ENCODE results near the gene TBC1D22A. TPM values are rescaled to one million over a fixed set of nuclear protein-coding genes. Genes with fewer than 3 reads are reported as not detected.

Gene TBC1D22A
- polyA plus RNA-seq, 2 donors, result 15.1 to 17.4 TPM

DNA sequence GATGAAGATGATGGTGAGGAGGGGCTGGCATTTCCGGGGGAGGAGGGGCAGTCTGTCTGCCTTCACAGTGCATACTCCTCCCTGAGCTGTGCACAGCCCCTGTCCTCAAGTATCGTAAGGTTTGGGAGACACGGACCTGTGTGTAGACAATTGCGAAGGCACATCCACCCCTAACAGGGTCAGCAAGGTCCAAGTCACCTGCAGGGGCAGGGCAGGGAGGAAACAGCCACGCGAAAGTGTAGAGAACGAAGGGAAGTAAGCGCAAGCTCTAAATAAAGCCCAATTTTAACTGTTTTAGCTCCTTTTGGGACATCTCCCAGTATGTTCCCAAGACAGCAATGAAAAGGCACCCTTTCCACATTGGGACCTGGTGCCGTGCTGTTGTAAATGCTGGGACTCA lies 448.2 kb downstream of the TBC1D22A start:
- H3K27ac ChIP-seq (ENCODE audit: low read depth in 2 of 2, low read length in 1 of 2), result no peak overlapping the region
- H3K36me3 ChIP-seq (ENCODE audit: control insufficient read depth in 2 of 2, insufficient read depth in 2 of 2, low read length in 1 of 2), result no peaks in the 10 kb centered on the region
- 84% methylated on average over 9 of the region's 9 CpGs for WGBS, 2 donors
- no peaks in the 10 kb centered on the region for H3K27me3 ChIP-seq (ENCODE audit: control insufficient read depth in 1 of 2, insufficient read depth in 2 of 2, low read length in 2 of 2)
- no peaks in the 10 kb centered on the region for H3K4me1 ChIP-seq (ENCODE audit: control insufficient read depth in 2 of 2, insufficient read depth in 2 of 2, low read length in 1 of 2)
- no peak overlapping the region for H3K4me3 ChIP-seq (ENCODE audit: low read depth in 1 of 2, low read length in 2 of 2)
- H3K9me3 ChIP-seq (ENCODE audit: control insufficient read depth in 2 of 2, insufficient read depth in 1 of 2, low read depth in 1 of 2, low read length in 1 of 2), result peaks cover 0 to 3% of the 10 kb centered on the region in 2 donors

DNA sequence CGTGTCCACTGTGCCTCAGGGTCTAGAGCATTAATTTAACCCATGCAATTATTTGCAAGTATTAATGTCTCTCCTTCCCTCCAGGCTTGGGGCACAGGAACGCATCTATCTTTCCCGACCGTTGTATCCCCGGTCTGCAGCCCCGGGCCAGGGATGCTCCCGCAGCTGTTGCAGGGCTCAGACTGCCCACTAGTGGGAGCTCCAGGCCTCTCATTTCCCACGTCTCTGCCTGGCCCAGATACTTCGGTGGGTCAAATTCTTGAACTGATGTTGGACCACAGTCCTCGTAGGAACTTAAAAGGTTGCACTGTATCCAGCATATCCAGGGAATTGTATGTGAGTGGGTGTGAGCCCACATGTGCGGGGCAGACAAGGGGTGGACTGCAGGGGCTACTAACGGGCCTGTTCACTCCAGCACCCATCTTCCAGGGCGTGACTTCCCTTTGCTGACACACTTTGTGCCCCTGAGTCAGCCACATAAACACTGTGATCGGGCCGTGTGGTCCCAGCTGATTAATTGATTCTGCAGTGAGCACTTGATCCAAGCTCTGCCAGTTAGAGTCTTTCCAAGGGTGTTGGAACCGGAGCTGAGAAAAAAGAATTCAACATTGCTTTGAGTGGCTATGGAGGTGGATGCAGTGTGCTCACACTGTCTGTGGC lies 451.3 kb downstream of the TBC1D22A start:
- H3K9me3 ChIP-seq (ENCODE audit: control insufficient read depth in 2 of 2, insufficient read depth in 1 of 2, low read depth in 1 of 2, low read length in 1 of 2), result no peaks in the 10 kb centered on the region
- no peaks in the 10 kb centered on the region for H3K36me3 ChIP-seq (ENCODE audit: control insufficient read depth in 2 of 2, insufficient read depth in 2 of 2, low read length in 1 of 2)
- H3K27me3 ChIP-seq (ENCODE audit: control insufficient read depth in 1 of 2, insufficient read depth in 2 of 2, low read length in 2 of 2), result no peaks in the 10 kb centered on the region
- H3K4me1 ChIP-seq (ENCODE audit: control insufficient read depth in 2 of 2, insufficient read depth in 2 of 2, low read length in 1 of 2), result no peaks in the 10 kb centered on the region
- 56 to 63% methylated on average over 16 of the region's 16 CpGs for WGBS, 2 donors
- no peak overlapping the region for H3K4me3 ChIP-seq (ENCODE audit: low read depth in 1 of 2, low read length in 2 of 2)
- no peak overlapping the region for H3K27ac ChIP-seq (ENCODE audit: low read depth in 2 of 2, low read length in 1 of 2)

DNA sequence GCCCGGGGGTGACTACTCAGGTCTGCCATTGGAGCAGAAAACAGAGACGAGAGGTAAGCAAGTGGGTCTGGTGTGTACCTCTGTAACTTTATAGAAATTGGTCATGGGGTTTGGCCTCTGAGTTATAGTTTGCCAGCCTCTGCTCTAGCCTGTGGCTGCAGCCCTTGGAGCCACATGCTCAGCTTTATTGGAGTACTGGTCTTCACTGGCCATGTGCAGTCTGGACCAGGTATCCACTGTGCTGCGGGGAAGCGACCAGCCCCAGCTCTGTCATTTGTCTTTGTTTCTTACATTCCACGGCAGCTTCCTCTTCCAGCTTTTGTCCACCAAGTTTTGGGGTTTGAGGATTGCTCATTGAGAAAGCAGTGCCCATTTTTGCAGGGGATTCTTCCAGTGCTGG lies 453.4 kb downstream of the TBC1D22A start:
- H3K27me3 ChIP-seq (ENCODE audit: control insufficient read depth in 1 of 2, insufficient read depth in 2 of 2, low read length in 2 of 2), result no peaks in the 10 kb centered on the region
- H3K4me1 ChIP-seq (ENCODE audit: control insufficient read depth in 2 of 2, insufficient read depth in 2 of 2, low read length in 1 of 2), result no peaks in the 10 kb centered on the region
- WGBS, 2 donors, result 70 to 84% methylated on average over 5 of the region's 5 CpGs
- no peaks in the 10 kb centered on the region for H3K36me3 ChIP-seq (ENCODE audit: control insufficient read depth in 2 of 2, insufficient read depth in 2 of 2, low read length in 1 of 2)
- no peaks in the 10 kb centered on the region for H3K9me3 ChIP-seq (ENCODE audit: control insufficient read depth in 2 of 2, insufficient read depth in 1 of 2, low read depth in 1 of 2, low read length in 1 of 2)
- no peak overlapping the region for H3K4me3 ChIP-seq (ENCODE audit: low read depth in 1 of 2, low read length in 2 of 2)
- H3K27ac ChIP-seq (ENCODE audit: low read depth in 2 of 2, low read length in 1 of 2), result no peak overlapping the region

DNA sequence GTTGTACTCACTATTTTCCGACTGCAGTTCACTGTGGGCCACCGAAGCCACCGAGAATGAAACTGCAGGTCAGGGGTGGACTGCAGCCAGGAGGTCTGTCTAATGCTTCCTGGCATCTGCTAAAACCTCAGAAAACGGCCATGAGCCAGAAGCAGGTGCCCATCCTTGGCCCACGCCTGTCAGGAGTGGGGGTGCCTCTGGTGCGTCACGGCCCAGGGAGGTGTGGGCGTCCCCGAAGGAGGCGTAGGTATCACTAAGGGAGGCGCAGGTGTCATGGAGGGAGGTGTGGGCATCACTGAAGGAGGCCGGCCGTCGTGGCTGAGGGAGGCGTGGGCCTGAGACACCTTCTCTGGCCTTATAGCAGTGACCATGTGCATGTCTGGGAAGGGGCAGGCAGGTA lies 456.2 kb downstream of the TBC1D22A start:
- H3K9me3 ChIP-seq (ENCODE audit: control insufficient read depth in 2 of 2, insufficient read depth in 1 of 2, low read depth in 1 of 2, low read length in 1 of 2), result no peaks in the 10 kb centered on the region
- no peak overlapping the region for H3K27ac ChIP-seq (ENCODE audit: low read depth in 2 of 2, low read length in 1 of 2)
- no peaks in the 10 kb centered on the region for H3K36me3 ChIP-seq (ENCODE audit: control insufficient read depth in 2 of 2, insufficient read depth in 2 of 2, low read length in 1 of 2)
- 86 to 89% methylated on average over 15 of the region's 15 CpGs for WGBS, 2 donors
- no peaks in the 10 kb centered on the region for H3K4me1 ChIP-seq (ENCODE audit: control insufficient read depth in 2 of 2, insufficient read depth in 2 of 2, low read length in 1 of 2)
- no peaks in the 10 kb centered on the region for H3K27me3 ChIP-seq (ENCODE audit: control insufficient read depth in 1 of 2, insufficient read depth in 2 of 2, low read length in 2 of 2)
- no peak overlapping the region for H3K4me3 ChIP-seq (ENCODE audit: low read depth in 1 of 2, low read length in 2 of 2)

DNA sequence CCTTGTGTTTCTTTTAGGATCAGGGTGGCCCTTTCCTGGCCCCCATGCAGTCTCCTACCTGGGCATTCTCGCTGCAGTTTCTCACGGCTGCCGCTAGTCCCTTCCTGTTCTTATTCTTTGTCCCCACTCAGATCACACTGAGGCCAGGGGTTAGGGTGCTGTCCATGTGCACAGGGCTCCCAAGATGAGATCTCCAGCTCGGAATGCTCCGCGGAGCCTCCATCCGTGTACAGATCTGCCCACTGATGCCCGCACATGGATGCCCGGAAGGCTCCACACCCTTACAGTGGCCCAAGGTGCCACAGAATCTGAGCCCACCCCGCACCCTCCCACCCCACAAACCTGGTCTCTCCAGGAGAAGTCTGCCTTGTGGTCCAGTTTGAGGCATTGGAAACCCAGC lies 457.3 kb downstream of the TBC1D22A start:
- Histone ChIP-seq H3K4me3 (ENCODE audit: low read depth in 1 of 2, low read length in 2 of 2) (no peak overlapping the region), H3K4me1 (ENCODE audit: control insufficient read depth in 2 of 2, insufficient read depth in 2 of 2, low read length in 1 of 2) (no peaks in the 10 kb centered on the region), H3K9me3 (ENCODE audit: control insufficient read depth in 2 of 2, insufficient read depth in 1 of 2, low read depth in 1 of 2, low read length in 1 of 2) (no peaks in the 10 kb centered on the region), H3K27ac (ENCODE audit: low read depth in 2 of 2, low read length in 1 of 2) (no peak overlapping the region), H3K27me3 (ENCODE audit: control insufficient read depth in 1 of 2, insufficient read depth in 2 of 2, low read length in 2 of 2) (no peaks in the 10 kb centered on the region), H3K36me3 (ENCODE audit: control insufficient read depth in 2 of 2, insufficient read depth in 2 of 2, low read length in 1 of 2) (no peaks in the 10 kb centered on the region)
- WGBS, 2 donors, result 91 to 93% methylated on average over 10 of the region's 10 CpGs

DNA sequence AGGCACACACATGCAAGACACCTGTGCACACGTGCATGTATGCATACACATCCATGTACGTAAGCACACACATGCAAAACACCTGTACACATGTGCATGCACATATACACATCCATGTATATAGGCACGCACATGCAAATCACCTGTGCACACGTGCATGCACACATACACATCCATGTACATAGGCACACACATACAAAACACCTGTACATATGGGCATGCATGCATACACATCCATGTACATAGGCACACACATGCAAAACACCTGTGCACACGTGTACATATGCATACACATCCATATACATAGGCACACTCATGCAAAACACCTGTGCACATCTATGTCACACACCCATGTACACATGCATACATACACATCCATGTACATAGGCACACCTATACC lies 458.3 kb downstream of the TBC1D22A start:
- H3K4me3 ChIP-seq (ENCODE audit: low read depth in 1 of 2, low read length in 2 of 2), result no peak overlapping the region
- WGBS, 2 donors, result 85 to 88% methylated on average over 5 of the region's 5 CpGs

DNA sequence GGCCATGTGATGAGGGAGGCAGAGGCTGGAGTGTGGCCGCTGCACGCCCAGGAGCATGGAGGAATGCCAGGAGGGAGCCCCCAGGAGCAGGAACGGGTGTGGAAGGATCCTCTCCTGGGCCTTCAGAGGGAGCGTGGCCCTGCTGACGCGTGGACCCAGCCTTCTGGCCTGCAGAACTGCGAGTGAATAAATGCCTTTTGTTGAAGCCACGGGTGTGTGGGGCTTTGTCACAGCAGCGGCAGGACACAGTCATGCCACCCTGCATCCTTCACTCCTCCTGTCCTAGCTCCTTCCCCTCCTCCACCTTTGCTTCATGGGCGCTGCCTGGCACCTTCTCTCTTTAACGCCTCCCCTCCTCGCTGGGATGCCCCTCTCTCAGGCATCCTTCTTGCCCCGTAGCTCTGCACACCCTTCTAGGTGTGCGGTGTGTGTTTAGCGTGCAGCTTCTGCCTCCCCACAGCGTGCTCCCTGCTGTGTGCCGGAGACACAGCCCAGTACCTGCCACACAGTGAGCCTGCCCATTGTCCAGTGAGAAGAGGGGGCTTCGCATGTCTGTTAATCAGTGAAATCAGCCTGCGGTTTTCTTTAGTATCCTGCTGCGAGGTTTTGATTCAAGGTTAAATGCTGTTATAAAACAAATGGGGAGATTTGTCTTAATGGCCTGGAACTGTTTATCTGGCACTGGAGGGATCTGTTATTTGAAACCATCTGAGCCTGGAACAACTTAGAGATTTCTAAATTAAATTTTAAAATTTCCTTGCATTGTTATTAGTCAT lies 459.6 kb downstream of the TBC1D22A start:
- no peaks in the 10 kb centered on the region for H3K36me3 ChIP-seq (ENCODE audit: control insufficient read depth in 2 of 2, insufficient read depth in 2 of 2, low read length in 1 of 2)
- 74 to 78% methylated on average over 19 to 20 of the region's 20 CpGs for WGBS, 2 donors
- H3K4me1 ChIP-seq (ENCODE audit: control insufficient read depth in 2 of 2, insufficient read depth in 2 of 2, low read length in 1 of 2), result no peaks in the 10 kb centered on the region
- H3K27ac ChIP-seq (ENCODE audit: low read depth in 2 of 2, low read length in 1 of 2), result no peak overlapping the region
- H3K27me3 ChIP-seq (ENCODE audit: control insufficient read depth in 1 of 2, insufficient read depth in 2 of 2, low read length in 2 of 2), result no peaks in the 10 kb centered on the region
- H3K4me3 ChIP-seq (ENCODE audit: low read depth in 1 of 2, low read length in 2 of 2), result no peak overlapping the region
- no peaks in the 10 kb centered on the region for H3K9me3 ChIP-seq (ENCODE audit: control insufficient read depth in 2 of 2, insufficient read depth in 1 of 2, low read depth in 1 of 2, low read length in 1 of 2)

More for the DNA sequence above, 458.3 kb downstream of the TBC1D22A start:
- Histone ChIP-seq H3K36me3 (ENCODE audit: control insufficient read depth in 2 of 2, insufficient read depth in 2 of 2, low read length in 1 of 2) (no peaks in the 10 kb centered on the region), H3K27me3 (ENCODE audit: control insufficient read depth in 1 of 2, insufficient read depth in 2 of 2, low read length in 2 of 2) (no peaks in the 10 kb centered on the region), H3K4me1 (ENCODE audit: control insufficient read depth in 2 of 2, insufficient read depth in 2 of 2, low read length in 1 of 2) (no peaks in the 10 kb centered on the region), H3K27ac (ENCODE audit: low read depth in 2 of 2, low read length in 1 of 2) (no peak overlapping the region), H3K9me3 (ENCODE audit: control insufficient read depth in 2 of 2, insufficient read depth in 1 of 2, low read depth in 1 of 2, low read length in 1 of 2) (no peaks in the 10 kb centered on the region)

Other genes starting within 250 kb of the TBC1D22A start
- gene CELSR1, start 225.0 kb upstream of the TBC1D22A start, polyA plus RNA-seq, result 10 to 100 TPM; 19.8 to 34.8 TPM
- 10 to 100 TPM; 15.6 to 18.0 TPM for gene GRAMD4, start 142.3 kb upstream of the TBC1D22A start, polyA plus RNA-seq
- gene CERK, start 24.4 kb upstream of the TBC1D22A start, polyA plus RNA-seq, result 10 to 100 TPM in 1 of 2 donors, 1 to 10 TPM in 1; 8.7 to 13.4 TPM